Measurements from ENCODE around the gene HSDL1.
A peak's percentile ranks its signal among the peaks of the same experiment; 100 is the strongest.

Gene HSDL1

GRCh38 chr16:84176192-84177053, 31.4 kb upstream of the HSDL1 start:
- DNase-seq (ENCODE audit: low read depth in 2 of 2), result no peak

GRCh38 chr16:84175350-84176081, 30.5 kb upstream of the HSDL1 start:
- DNase-seq (ENCODE audit: low read depth in 2 of 2), result peak in 1 of 2 donors; percentile 40

- no peak for DNase-seq (ENCODE audit: low read depth in 2 of 2)
Measured at GRCh38 chr16:84174396-84174795, 29.4 kb upstream of the HSDL1 start.

GRCh38 chr16:84169765-84170310, 24.9 kb upstream of the HSDL1 start:
- no peak for DNase-seq (ENCODE audit: low read depth in 2 of 2)

- no peak for DNase-seq (ENCODE audit: low read depth in 2 of 2)
Measured at GRCh38 chr16:84166796-84167695, 22.1 kb upstream of the HSDL1 start.

GRCh38 chr16:84165746-84166145, 20.8 kb upstream of the HSDL1 start:
- DNase-seq (ENCODE audit: low read depth in 2 of 2), result no peak

GRCh38 chr16:84161801-84162200, 16.8 kb upstream of the HSDL1 start:
- DNase-seq (ENCODE audit: low read depth in 2 of 2), result no peak

- no peak for DNase-seq (ENCODE audit: low read depth in 2 of 2)
Measured at GRCh38 chr16:84161037-84161436, 16.1 kb upstream of the HSDL1 start.

GRCh38 chr16:84159800-84160199, 14.8 kb upstream of the HSDL1 start:
- no peak for DNase-seq (ENCODE audit: low read depth in 2 of 2)

- no peak for DNase-seq (ENCODE audit: low read depth in 2 of 2)
Measured at GRCh38 chr16:84159007-84159406, 14.0 kb upstream of the HSDL1 start.

- no peak for DNase-seq (ENCODE audit: low read depth in 2 of 2)
Measured at GRCh38 chr16:84156342-84156784, 11.4 kb upstream of the HSDL1 start.

- no peak for DNase-seq (ENCODE audit: low read depth in 2 of 2)
Measured at GRCh38 chr16:84155771-84156170, 10.8 kb upstream of the HSDL1 start.

GRCh38 chr16:84155226-84155625, 10.2 kb upstream of the HSDL1 start:
- DNase-seq (ENCODE audit: low read depth in 2 of 2), result no peak

GRCh38 chr16:84153660-84154214, 8.8 kb upstream of the HSDL1 start:
- DNase-seq (ENCODE audit: low read depth in 2 of 2), result no peak

- DNase-seq (ENCODE audit: low read depth in 2 of 2), result no peak
Measured at GRCh38 chr16:84150926-84151325, 5.9 kb upstream of the HSDL1 start.

- no peak for DNase-seq (ENCODE audit: low read depth in 2 of 2)
Measured at GRCh38 chr16:84144209-84144858, 643 bp downstream of the HSDL1 start.

- DNase-seq (ENCODE audit: low read depth in 2 of 2), result no peak
Measured at GRCh38 chr16:84143784-84144199, 1.2 kb downstream of the HSDL1 start.

GRCh38 chr16:84143081-84143480, 1.9 kb downstream of the HSDL1 start:
- no peak for DNase-seq (ENCODE audit: low read depth in 2 of 2)

- no peak for DNase-seq (ENCODE audit: low read depth in 2 of 2)
Measured at GRCh38 chr16:84141143-84141670, 3.8 kb downstream of the HSDL1 start.

GRCh38 chr16:84139628-84140258, 5.2 kb downstream of the HSDL1 start:
- no peak for DNase-seq (ENCODE audit: low read depth in 2 of 2)

Measured in stimulated activated CD8-positive, alpha-beta memory T cell treated with anti-CD3 and anti-CD28 coated beads, Interleukin-7, amount 100 ng/mL, for 1 hour (primary cell).